ENCODE data around the gene KIF3A.

KIF3A gene

DNA sequence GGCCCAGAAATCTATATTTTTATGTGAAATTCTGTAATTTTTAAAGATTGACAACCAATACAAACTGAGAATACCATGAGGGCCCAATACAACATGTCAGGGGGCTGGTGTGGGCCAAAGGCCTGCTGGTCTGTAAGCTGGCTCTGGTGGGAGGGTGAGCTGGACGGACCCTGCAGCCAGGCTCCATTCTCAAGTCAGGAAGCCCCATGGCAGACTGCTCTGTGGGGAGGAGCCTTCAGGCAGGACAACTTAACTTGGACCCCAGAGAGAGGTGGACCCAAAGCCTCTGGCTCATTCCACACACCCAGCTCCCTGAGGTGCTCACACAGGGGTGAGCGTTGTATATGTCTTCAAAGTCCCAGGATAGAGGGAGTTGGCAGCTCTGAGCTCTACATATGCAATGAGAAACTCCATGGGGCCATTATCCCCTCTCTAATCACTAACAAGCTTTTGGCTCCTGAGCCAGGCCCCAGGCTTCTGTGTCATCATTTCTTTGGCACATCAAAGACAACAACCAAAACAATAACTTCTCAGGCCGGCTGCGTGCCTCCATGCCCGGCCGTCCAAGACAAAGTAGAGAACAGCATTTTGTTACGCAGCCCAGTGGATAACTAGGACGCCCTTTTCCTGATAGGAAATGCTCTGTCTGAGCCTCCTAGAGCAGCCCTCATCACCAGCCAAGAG, 33.3 kb upstream of the KIF3A start:
- DNase-seq: no peak

DNA sequence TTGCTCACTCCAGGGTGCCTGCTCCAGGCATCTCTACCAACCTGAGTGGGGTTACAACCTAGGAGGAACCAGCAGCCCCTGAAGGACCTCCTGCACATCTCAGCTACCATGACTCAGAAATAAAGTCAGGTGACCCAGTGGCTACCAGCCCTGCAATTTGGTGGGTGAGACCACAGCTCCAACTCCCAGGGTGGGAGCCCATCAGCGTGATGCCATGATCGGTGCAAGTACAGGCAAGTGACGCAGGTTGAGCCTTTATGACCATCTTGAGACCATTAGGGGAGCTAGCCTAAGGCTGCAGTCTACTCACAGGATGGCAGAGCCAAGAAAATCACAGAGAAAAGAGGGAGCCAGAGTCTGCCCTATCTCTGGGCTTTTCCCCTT, 31.1 kb upstream of the KIF3A start:
- DNase-seq: no peak

DNA sequence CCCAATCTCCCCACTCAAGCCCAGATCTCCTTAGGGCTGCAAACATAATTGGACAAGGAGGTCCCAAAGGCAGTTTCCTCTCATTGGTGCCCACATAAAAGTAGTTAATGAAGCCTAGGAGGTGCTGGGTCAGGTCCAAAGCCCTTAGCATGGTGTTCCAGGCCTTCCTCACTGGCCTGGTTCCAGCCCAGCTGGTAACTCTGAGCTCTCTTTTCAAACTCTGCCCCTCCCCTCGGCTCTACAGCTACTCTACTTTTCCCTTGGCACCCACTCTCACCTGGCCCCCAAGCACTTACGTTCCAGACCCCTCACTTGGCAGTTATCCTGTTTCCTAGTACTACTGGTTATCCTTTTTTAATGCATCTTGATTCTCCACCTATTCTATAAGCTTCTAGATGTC, 29.8 kb upstream of the KIF3A start:
- DNase-seq: no peak

DNA sequence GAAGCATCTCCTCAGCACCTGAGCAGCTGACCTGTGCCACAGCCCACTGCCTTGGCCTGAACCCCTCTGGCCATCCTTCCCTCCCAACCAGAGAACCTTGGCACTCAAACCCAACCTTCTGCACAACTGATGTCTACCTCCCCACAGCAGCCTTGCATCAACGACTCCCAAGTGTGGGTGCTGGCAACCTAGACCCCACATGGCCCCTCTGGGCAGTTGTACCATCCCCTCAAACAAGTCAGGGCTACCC, 29.4 kb upstream of the KIF3A start:
- no peak for DNase-seq

DNA sequence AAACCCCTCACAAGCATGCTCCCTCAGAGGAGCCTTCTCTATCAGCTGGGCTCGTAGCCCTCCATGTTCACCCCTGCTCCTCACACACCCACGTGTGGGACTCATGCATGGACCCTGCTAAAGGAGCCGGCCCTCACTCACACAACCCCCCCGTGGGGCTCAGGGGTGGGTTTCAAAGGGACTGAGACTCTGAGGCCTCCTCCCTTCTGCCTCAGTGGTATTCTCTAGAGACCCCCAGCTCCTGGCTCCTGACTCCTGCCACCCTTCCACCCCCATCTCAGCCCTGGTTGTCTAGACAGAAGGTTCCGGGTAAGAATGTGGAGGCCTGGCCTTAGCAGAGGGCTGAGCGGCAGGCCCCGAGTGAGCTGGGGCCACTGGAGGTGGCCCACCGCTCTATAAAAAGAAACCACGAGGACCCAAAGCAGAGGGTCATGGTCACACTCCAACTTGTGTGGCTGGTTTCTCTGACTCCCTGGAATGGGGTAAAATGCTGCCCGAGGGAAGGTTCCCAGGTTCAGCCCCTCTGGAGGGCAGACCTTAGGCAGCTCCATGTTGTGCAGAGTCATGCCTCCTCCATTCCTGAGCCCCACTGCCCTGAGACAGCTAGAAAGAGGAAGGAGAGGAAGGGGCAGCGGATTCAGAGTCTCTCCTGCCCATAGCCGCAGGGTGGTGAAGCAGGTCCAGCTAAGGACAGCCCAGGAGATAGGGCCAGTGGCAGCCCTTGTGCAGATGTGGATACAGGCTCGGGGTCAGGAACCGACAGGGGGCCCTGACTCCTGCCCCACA, 28.9 kb upstream of the KIF3A start:
- no peak for DNase-seq

DNA sequence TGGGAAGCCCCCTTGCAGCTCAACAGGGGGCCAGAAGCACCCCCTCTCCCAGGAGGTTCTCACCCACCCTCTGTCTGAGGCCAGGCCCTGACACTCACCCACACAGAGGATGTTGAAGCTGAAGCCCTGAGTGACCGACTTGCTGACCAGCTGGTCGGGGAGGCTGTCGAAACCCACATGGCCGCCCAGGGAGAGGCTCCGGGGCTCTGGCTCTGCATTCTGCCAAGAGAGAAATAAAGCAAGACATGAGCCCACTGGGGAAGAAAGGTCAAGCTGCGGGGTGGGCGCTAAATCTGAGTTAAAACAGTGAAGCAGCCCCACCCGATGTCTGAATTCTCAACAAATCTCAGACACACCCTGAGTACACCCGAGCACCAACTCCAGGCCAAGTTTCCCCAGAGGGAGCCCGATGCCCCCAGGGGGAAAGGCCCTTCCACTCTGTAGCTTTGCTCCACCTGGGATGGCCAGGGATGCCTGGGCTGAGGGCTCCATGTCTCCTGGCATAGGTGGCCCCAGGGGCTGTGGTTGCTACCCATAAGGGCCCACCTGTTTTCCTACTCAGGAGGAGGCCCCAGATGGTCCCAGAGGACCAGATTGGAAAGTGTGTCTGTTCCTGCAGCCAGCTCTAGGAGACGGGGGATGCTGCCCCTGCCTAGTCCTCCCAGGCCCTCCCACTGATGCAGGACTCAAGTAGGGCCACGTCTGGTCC, 28.1 kb upstream of the KIF3A start:
- DNase-seq: no peak

DNA sequence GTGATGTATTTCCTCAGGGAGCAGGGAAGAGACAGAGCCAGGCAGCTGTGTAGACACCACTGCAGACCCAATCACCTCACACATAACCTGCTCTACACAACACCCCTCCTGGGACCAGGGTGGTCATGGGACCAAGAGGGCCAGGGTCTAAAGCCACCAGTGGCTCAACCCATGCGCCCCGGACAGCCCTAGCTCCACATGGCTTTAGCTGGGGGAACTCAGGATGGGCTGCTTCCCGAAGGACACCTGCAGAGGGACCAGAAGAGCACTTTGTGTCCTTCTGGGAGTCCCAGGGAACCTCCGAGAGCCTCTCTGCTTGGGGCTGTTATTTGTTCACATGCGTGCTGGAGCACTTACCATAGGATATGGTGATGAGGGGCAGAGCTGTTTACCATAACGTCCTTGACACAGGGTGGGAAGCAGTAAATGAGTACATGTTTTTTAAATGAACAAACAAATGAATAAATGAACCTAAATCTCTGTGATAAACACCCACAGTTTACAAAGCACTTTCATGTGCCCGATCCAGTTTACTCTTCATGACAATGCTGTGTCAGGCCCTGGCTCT, 27.4 kb upstream of the KIF3A start:
- no peak for DNase-seq

DNA sequence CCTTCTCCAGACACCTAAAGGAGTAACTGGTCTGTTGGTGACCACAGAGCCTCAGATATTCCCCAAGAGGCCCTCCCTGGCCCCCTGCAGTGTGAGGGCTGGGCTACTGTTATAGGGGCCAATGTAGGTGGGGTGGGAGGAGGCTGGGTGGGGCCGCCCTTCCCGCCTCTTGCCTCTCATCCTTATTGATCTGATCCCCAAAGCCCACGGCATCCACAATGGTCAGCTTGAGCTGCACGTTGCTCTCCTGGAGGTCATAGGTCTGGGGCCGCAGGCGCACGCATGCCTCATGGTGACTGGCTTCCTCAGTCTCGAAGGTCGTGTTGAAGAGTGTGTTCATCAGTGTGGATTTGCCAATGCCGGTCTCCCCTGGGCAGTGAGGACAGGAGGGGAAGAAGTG, 26.7 kb upstream of the KIF3A start:
- DNase-seq: no peak

DNA sequence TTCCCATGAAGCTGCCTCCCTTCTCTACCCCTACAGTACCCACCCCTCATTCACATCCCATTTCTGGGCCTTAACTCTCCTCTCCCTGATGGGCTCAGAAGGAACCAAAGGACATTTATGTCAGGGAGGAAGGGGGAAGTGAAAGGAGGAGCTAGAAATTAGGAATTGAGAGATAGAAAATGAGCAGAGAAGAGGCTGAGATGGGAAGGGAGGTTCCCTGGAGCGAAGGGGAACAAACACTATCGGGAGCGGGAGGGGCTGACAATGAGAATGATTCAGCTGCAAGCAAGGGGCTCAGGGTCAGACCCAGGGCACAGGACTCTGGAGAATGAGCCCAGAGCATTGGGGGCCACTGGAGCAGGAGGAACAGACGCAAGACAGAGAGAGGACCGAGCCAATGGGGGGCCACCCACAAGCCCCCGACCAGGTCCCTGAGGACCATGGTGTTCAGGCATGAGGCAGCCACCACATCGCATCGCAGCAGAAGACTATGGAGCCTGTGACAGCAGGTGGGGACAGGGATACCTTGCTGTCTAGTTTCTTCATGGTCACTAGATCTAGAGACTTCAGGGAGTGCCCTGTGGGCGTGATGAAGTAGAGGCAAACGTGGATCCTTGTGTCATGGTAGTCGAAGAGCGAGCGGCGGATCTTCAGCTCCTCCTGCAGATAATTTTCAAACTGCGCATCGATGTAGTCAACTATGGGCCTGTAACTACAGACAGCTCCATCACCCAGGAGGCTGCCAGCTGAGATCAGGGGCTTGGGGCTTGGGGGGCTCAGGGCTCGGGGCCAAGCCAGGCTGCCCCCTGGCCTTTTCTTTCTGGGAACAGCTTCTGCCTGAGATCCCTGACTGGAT, 26.1 kb upstream of the KIF3A start:
- DNase-seq: no peak

DNA sequence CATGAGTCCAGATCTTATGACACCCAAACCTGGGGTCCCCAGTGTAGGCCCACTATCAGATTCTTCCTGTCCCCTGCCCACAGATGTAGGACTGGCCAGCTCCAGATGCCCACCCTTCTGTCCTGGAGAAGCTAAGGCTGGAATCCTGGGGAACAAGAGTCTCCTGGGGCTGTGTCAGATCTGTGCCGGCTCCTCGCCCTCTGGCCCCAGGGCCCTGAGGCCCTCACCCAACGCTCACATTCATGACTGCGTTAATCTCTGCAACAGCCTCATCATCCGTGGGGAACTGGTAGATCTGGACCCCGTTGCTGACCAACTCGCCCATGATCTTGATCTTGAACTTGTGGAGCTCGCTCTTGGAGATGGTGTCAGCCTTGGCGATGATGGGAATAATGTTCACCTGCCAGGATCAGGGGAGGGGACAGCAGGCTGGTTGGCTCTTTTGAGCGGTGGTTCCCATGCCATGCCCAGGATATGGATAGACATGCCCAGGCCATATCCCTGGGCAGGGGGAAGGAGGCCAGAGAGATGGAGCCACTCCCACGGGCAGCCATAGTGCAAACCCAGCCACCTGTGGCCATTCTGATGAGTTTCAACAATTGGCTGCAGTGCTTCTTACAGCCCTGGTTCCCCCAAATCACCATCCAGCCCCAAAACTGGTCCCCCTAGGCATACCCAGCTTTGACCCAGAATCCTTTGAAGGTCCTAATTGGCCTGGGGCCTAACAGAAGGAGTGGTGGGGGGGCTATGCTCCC, 25.1 kb upstream of the KIF3A start:
- DNase-seq: no peak

DNA sequence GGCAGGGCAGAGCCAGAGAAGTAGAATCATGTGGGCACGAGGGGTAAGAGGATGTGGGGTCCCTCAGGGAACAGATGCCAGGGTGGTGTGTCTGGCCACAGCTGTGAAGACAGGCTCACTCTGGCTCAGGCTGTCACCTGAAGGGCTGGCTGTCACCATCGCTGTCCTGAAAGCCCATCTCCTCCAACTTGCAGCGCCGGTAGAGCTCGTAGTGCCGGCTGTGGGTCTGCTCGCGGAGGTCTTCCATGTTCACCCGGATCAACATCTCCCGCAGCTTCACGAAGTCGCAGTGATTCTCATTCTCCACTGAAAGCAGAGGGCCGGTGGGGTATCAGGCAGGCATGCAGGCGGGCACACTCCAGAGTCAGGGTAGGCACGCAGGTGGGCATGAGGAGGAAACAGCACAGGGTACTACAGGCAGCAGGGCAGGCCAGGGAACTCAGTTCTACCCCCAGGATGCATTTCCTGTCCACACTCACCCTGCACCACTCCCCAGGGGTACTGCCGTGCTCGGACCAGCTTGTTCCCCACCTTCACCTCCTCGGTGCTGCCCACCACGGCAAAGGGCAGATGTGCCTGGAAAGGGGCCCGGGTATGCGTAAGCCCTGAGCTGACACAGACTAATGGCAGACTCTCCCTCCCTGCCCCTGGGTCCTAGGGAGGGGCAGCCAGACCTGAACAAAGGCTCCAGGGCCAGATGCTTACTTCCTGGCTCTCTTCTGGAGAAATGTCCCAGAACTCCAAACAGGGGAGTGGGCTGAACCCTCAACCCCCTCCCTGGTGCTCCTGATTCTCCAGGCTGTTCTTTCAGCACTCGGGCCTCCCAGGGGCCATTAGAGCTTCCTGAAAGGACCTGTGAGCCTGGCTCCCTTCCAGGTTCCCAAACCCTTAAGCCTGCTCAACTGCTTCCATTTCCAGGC, 24.2 kb upstream of the KIF3A start:
- no peak for DNase-seq

DNA sequence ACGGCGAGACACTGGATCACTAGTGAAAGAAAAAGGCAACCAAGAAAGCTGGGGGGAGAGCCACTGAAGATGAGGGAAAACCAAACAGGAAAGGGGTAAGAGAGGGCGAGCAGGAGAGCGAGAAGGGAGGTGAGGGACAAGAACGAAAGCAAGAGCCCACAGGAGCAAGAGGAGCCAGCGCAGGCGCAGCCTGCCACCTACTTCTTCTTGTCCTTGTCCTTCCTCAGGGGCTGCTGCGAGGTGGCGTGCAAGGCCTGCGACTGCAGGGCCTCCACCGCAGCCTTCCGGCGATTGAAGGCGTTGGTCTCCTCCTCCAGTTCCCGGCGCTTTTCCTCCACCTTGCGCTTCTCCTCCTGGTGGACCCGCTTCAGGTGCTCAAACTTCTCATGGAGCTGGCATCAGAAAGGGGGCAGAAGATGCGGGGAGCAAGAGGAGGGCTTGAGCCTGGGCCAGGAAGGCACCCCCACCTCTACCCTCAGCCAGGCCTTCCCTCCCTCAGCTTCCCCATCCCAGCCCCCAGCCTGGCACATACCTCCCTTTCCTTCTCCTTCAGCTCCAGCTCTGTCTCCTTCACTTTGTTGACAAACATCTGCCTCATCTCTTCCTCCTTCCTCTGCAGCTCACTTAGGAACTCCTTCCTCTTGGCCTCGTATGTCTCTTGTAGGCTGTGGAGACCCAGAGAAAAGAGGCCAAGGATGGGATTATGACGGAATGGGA, 23.4 kb upstream of the KIF3A start:
- no peak for DNase-seq

DNA sequence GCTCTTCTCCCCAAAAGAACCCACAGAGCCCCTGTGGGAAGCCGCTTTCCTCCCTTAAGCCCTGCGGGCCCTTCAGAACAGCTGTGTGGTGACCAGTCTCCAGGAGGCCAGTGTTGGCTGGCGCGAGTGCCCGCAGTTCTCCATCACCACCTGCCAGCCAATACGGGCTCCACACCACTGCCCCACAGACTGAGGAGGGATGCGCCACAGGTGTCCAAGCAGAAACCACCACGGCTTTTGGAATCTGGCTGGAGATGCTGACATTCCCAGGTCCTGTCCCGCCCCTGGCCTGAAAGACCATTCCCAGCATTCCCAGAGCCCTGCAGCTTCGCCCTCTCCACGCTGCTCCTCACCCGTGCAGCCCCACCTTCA, 22.7 kb upstream of the KIF3A start:
- DNase-seq: no peak

DNA sequence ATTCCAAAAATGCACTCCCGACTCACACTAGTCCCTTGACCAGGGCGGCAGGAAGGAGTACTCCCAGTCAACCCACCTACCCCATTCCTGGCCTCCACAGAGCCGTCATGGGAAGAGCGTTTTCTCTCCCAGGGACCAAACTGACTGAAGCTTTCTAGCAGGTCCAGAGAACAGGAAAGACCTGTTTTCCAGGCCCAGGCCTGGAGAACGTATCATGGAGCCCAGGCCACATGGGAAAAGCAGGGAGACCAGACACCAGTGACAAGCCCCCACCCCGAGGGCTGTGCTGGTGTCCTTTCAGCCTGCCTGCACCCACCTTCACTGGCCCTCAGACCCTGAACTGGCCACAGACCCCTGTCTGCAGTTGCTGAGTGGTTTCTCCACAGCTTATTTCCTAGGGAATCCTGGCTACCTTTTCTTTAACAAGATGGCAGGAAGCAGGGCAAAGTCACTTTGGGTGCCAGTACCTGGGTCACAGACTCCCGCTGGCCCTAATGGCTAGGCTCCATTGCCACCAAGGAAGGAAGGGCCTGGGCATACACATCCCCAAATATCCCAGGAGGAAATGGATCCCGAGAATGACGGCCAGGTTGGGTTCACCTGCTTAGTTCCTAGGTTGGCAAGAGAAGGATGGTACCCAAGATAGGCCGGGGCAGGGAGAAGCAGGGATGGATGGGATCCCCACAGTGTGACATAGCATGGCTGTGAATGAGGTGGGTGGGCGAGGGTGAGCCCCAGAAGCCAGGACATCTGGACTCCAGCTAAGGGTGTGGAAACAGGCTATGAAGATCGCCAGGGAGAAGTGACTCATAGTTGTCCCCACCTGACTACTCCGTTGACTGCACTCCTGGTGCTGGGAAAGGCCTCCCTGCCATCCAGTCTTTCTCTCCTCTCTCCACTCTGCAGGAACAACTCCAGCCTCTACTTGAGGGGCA, 22.0 kb upstream of the KIF3A start:
- no peak for DNase-seq

DNA sequence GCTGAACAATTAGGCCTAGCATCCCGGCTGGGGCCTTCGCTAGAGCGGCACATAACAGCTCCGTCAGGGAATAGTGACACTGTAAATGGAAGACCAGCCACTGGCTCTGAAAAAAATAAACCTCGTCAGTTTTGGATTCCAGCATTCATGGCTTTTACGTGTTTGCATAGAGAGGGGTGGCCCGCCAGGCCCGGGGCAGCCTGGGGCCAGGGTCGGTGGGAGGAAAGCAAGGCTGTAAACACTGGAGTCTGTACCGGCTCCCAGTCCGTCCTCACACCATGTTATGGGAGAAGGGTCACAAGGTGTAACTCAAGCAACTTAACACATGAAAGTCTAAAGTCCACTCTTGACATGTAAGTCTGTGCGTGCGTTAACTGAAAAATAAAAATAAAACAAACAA, 21.1 kb upstream of the KIF3A start:
- no peak for DNase-seq

DNA sequence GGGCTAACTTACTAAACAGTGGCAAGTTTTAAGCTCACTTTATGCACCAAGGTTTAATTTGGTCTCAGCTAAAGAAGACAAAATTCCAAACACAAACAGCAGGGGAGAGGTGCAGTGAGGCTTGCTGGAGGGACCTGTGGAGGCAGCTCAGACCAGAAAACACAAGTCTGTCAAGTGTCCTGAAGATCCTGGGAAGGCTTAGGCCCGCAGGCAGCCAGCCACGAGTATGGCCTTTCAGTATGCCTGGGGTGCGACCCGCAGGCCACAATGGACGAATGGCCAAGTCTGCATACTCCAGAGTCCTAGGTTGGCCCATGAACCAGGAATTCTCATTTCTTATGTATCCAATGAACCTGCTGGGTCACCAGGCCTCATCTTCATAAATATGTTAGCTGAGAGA, 19.2 kb upstream of the KIF3A start:
- no peak for DNase-seq

DNA sequence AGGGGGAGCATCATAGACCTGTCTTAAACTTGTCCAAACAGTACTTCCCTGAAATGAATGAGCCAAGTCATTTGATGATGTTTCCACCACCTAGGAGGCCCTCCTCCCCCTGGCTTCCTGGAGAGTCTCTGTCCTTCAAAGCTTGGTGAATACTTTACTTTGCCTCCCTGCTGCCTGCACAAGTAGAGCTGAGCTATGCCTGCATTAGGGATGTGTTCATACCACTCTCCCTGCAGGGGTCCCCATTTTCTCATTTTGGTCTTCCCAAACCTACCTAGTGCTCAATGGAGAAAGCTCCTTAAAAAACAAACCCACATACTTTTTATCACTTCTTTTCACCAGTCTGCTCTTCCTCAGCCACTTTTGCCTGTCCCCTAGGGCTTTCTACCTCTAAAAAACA, 17.6 kb upstream of the KIF3A start:
- no peak for DNase-seq

DNA sequence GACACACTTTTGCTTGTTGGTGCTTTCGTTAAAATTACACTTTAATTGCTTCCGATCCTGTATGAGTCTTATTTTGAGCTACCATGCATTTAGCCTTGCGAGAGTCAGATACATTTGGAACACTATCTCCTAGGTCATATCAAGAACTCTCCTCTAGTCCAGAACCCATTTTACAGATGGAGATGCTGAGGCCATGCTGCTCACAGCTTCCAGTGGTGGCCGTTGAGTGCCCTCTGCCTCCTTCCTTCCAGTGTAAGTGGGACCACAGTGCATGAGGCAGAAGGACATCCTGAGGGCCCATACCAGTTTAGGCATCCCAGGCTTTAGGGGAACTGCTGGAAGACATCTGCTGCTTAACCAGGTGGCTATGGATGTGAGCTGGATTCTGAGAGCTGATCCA, 16.8 kb upstream of the KIF3A start:
- DNase-seq: no peak
